Activated CD8-positive, alpha-beta memory T cell treated with anti-CD3 and anti-CD28 coated beads for 1 hour (primary cell): ENCODE results near the gene NBPF20.
"Not testable (repeated sequence)": the region's sequence is repeated elsewhere in the genome, so short reads cannot be mapped to it uniquely, and the experiment has no call there.

Experiments used
- DNase-seq, 2 donors: peaks; one replicate each; pipeline ENCODE4 v3.0.0-alpha.2; 2020; ENCODE audit warnings: low read depth in 1 of 2; ENCODE audit errors: extremely low read depth in 1 of 2

NBPF20 gene

DNA sequence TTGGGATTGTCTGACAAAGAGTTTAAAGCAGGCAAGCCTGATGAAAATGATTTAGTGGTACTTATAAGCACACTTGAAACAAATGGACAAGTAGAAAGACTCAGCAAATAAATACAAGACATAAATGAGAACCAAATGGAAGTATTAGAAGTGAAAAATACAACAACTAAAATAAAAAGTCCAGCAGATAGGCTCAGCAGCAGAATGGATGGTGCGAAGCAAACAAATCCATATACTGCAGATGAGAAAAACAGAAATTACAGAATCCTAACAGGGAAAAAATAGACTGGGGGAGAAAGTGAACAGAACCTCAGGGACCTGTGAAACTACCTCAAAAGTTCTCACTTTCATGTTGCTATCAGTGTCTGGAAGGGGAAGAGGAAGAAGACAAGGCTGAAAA, 3.9 kb upstream of the NBPF20 start:
- not testable (repeated sequence) for DNase-seq

DNA sequence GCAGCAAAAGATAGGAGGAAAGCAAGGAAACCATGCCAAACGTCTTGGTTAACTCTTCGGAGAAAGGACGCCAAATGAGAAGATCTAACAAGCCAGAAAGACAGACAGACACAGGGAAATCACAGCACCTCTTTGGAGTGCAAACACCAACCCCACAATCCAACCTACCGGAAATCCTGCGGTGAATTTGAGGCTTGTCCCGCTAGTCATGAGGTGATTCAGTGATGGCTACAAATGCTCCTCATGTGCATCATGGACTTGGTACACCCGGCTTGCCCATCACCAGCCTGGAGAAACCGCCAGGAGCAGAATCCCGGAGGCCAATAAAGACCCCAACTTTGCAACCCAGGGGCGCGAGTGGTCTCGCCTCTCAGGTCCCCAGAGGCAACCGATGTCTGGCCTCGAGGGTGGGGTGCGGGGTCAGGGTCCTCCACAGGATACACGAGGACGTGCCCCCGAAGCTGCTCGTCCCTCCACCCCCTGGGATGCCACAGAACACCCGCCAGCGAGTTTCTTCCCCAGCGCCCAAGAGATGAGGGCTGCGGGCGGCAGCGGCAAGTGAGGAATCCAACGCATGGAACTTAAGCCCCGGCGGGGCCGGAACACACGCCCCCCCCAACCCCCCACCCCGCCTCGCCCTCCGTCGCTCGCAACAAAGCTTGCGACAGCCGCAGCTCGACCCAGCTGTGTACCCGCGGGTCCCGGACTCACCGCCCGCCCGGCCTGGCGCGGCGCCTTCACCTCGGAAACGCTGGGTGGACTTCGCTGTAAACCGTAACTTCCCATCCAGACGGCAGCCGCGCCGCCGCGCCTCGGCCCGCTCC, 579 bp downstream of the NBPF20 start:
- not testable (repeated sequence) for DNase-seq

DNA sequence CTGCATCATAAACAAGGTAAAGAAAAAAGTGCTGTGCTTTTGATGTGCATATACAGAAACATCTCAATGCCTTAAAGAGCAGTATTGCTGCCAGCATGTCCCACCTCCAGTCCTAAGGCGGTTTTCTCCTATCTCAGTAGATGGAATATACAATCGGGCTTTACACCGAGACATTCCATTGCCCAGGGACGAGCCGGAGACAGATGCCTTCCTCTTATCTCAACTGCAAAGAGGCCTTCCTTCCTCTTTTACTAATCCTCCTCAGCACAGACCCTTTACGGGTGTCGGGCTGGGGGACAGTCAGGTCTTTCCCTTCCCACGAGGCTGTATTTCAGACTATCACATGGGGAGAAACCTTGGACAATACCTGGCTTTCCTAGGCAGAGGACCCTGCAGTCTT, 10.3 kb downstream of the NBPF20 start:
- DNase-seq, result not testable (repeated sequence)

DNA sequence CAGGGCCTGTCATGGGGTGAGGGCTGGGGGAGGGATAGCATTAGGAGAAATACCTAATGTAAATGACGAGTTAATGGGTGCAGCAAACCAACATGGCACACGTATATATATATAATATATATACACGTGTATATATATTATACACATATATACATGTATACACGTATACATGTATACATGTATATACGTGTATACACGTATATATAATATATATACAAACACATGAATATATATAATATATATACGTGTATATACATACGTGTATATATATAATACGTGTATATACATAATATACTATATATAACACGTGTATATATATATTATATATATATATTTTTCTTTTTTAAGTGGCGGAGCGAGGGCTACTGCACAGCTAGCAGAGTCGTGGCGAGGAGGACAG, 18.1 kb downstream of the NBPF20 start:
- DNase-seq, result not testable (repeated sequence)

DNA sequence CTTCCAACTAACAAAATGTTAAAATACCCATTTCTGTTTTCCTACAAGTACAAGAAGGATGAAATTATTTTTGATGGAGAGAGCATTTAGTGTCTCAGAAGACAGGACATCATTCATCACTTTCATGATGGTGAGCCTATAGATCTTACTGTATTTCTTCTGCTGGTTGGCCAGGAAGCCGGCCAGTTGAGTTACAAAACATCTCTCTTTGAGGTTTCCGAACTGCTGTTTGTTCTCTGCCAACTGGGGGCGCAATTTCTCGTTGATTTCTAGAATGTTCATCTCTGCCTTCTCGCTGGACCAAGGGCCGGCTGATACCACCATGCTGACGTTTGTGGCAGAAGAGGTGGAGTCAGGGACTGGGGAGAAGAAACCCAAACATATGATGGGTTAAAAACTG, 20.5 kb downstream of the NBPF20 start:
- not testable (repeated sequence) for DNase-seq

DNA sequence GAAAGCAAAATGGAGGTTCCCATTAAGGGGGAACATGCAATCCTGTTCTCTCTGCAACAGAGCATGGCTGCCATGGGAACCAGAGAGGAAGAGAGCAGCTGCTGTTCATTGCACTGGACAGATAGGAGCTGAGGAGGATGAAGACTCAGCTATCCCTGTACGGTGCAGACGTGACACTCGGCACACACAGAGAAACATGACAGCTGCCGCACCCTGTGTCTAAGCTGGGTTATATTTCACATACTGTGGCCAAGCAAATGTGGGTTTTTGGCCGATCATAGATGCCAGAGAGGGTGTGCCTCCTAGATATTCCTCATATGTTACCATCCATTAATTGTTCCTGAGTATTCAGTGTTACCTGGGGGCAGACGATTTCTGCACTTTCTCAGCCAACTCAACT, 24.7 kb downstream of the NBPF20 start:
- DNase-seq, result not testable (repeated sequence)
